ENCODE measurements around the gene SPTBN4. TPM values are rescaled to one million over a fixed set of nuclear protein-coding genes. Genes with fewer than 3 reads are reported as not detected.

Gene SPTBN4
- total and polyA plus RNA-seq, 8 donors = 1.4 to 18.1 (median 2.2) TPM; not detected in 1

DNA sequence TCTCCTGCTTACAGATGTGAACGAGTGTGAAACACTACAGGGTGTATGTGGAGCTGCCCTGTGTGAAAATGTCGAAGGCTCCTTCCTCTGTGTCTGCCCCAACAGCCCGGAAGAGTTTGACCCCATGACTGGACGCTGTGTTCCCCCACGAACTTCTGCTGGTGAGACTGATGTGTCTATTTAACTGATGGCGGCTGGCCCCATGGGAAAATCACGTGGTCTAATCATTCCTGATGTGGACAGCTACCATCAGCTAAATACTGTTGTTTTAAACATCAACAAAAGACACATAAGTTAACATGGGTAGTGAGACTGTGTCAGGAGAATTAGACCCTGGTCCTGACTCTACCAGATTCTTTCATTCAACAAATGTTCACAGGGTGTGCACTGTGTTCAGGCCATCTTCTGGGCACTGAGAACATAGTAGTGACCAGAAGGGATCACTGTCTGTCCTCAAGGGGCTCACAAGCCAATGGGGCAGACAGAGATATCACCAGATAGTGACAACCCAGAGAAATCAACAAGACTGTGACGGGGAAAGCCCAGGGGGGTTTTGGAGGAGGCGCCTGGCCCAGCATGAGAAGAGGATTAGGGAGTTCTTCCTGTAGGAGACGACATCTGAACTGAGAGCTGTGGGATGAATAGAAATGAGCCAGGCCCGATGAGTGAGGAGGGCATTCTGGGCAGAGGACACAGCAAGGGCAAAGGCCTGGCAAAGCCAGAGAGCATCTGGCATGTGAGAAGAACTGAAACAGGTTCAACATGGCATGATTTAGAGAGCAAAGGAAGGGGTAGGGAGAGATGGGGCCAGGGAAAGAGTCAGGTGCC, 152.7 kb downstream of the SPTBN4 start:
- H3K4me3 ChIP-seq = no peak overlapping the region
- H3K36me3 ChIP-seq = peaks cover 20 to 60% (median 58%) of the 10 kb centered on the region in 4 donors
- H3K9me3 ChIP-seq = no peaks in the 10 kb centered on the region
- TF ChIP-seq, protein P1, sequence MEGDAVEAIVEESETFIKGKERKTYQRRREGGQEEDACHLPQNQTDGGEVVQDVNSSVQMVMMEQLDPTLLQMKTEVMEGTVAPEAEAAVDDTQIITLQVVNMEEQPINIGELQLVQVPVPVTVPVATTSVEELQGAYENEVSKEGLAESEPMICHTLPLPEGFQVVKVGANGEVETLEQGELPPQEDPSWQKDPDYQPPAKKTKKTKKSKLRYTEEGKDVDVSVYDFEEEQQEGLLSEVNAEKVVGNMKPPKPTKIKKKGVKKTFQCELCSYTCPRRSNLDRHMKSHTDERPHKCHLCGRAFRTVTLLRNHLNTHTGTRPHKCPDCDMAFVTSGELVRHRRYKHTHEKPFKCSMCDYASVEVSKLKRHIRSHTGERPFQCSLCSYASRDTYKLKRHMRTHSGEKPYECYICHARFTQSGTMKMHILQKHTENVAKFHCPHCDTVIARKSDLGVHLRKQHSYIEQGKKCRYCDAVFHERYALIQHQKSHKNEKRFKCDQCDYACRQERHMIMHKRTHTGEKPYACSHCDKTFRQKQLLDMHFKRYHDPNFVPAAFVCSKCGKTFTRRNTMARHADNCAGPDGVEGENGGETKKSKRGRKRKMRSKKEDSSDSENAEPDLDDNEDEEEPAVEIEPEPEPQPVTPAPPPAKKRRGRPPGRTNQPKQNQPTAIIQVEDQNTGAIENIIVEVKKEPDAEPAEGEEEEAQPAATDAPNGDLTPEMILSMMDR (IDR thresholded peaks at IDR 0.05) = no peak
- TF ChIP-seq EP300 (IDR thresholded peaks at IDR 0.05) = no peak
- no peak for TF ChIP-seq POLR2A (IDR thresholded peaks at IDR 0.05)
- no peak for TF ChIP-seq POLR2AphosphoS5 (IDR thresholded peaks at IDR 0.05)
- peaks cover 0 to 24% (median 12%) of the 10 kb centered on the region in 4 donors for H3K4me1 ChIP-seq
- H3K27ac ChIP-seq = no peak overlapping the region
- intact Hi-C loops (cut with DNase I; ENCODE audit: low total_unique reads) = no loop called here
- WGBS, 5 donors = 76 to 84% (median 78%) methylated on average over 11 of the region's 11 CpGs
- DNase-seq = no peak
- H3K27me3 ChIP-seq = peaks cover 0 to 5% (median 0%) of the 10 kb centered on the region in 3 donors

DNA sequence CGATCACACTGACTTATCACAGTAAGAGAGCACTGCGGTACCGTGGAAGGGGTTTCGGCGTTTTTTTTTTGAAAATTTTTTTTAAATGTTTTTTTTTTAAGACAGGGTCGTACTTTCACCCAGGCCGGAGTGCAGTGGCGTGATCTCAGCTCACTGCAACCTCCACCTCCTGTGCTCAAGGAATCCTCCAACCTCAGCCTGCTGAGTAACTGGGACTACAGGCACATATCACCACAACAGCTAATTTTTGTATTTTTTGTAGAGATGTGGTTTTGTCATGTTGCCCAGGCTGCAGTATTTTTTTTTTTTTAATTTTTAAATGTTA, 153.3 kb downstream of the SPTBN4 start:
- H3K27ac ChIP-seq = no peak overlapping the region

DNA sequence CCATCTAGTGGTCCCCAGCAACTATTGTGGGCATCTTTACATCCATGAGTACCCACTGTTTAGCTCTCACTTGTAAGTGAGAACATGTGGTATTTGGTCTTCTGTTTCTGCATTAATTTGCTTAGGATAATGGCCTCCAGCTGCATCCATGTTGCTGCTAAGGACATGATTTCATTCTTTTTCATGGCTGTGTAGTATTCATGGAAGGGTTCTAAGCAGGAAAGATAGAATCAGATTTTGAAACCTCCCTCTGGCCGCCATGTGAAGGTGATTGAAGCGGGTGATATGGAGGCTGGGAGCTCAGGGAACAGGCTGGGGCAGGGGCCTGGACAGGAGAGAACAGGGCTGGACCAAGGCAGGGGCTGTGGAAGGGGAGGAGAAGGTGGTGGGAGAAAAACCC, 154.5 kb downstream of the SPTBN4 start:
- H3K4me1 ChIP-seq = peaks cover 0 to 10% (median 1%) of the 10 kb centered on the region in 4 donors
- H3K36me3 ChIP-seq = peaks cover 20 to 74% (median 69%) of the 10 kb centered on the region in 4 donors
- no peak overlapping the region for H3K27ac ChIP-seq
- no peak for DNase-seq
- no peak for TF ChIP-seq EP300 (IDR thresholded peaks at IDR 0.05)
- no peaks in the 10 kb centered on the region for H3K27me3 ChIP-seq
- intact Hi-C loops (cut with DNase I; ENCODE audit: low total_unique reads) = no loop called here
- H3K9me3 ChIP-seq = no peaks in the 10 kb centered on the region
- 72 to 96% (median 93%) methylated on average over 2 of the region's 2 CpGs for WGBS, 5 donors
- H3K4me3 ChIP-seq = no peak overlapping the region

More for the DNA sequence above, 153.3 kb downstream of the SPTBN4 start:
- Histone ChIP-seq H3K36me3 (peaks cover 20 to 64% (median 59%) of the 10 kb centered on the region in 4 donors), H3K4me3 (no peak overlapping the region), H3K4me1 (peaks cover 0 to 19% (median 6%) of the 10 kb centered on the region in 4 donors), H3K27me3 (peaks cover 0 to 3% (median 0%) of the 10 kb centered on the region in 3 donors), H3K9me3 (no peaks in the 10 kb centered on the region)
- TF ChIP-seq POLR2A (IDR thresholded peaks at IDR 0.05) (no peak), POLR2AphosphoS5 (IDR thresholded peaks at IDR 0.05) (no peak), EP300 (IDR thresholded peaks at IDR 0.05) (no peak)
- TF ChIP-seq, protein P1 (IDR thresholded peaks at IDR 0.05) = no peak
- no peak for DNase-seq
- 90 to 94% (median 92%) methylated on average over 8 of the region's 8 CpGs for WGBS, 5 donors
- intact Hi-C loops (cut with DNase I; ENCODE audit: low total_unique reads) = no loop called here

DNA sequence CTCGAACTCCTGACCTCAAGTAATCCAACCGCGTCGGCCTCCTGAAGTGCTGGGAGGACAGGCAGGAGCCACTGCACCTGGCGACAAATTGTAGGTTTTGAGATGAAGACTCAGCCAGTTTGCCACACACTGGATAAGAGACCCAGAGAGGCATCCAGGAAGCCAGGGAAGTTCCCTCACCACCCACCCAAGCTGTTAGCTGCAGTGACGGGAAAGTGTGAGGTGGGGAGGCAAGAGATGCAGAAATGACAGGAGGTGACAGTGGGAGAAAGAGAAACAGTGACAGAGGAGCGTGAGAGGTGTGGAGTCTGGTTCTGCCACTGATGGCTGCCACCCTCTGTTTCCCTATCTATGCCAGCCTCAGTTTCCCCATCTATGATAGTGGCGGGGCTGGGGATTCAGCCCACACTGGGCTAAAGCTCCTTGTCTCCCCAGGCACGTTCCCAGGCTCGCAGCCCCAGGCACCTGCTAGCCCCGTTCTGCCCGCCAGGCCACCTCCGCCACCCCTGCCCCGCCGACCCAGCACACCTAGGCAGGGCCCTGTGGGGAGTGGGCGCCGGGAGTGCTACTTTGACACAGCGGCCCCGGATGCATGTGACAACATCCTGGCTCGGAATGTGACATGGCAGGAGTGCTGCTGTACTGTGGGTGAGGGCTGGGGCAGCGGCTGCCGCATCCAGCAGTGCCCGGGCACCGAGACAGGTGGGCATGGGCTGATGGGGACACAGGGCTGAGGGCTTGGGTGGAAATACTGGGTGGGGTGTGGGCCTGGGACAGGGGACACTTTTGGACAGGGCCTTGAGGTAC, 155.4 kb downstream of the SPTBN4 start:
- DNase-seq = no peak
- no peak overlapping the region for H3K4me3 ChIP-seq
- no peak overlapping the region for H3K27ac ChIP-seq
- no peaks in the 10 kb centered on the region for H3K27me3 ChIP-seq
- H3K9me3 ChIP-seq = no peaks in the 10 kb centered on the region
- H3K36me3 ChIP-seq = peaks cover 23 to 83% (median 75%) of the 10 kb centered on the region in 4 donors
- no peak for TF ChIP-seq POLR2A (IDR thresholded peaks at IDR 0.05)
- TF ChIP-seq, protein P1 (IDR thresholded peaks at IDR 0.05) = no peak
- TF ChIP-seq EP300 (IDR thresholded peaks at IDR 0.05) = no peak
- TF ChIP-seq POLR2AphosphoS5 (IDR thresholded peaks at IDR 0.05) = no peak
- intact Hi-C loops (cut with DNase I; ENCODE audit: low total_unique reads) = no loop called here
- 92 to 96% (median 93%) methylated on average over 22 to 24 of the region's 24 CpGs for WGBS, 5 donors
- peaks cover 0 to 10% (median 1%) of the 10 kb centered on the region in 4 donors for H3K4me1 ChIP-seq
